ENCODE measurements around the gene TUSC2.

DNA sequence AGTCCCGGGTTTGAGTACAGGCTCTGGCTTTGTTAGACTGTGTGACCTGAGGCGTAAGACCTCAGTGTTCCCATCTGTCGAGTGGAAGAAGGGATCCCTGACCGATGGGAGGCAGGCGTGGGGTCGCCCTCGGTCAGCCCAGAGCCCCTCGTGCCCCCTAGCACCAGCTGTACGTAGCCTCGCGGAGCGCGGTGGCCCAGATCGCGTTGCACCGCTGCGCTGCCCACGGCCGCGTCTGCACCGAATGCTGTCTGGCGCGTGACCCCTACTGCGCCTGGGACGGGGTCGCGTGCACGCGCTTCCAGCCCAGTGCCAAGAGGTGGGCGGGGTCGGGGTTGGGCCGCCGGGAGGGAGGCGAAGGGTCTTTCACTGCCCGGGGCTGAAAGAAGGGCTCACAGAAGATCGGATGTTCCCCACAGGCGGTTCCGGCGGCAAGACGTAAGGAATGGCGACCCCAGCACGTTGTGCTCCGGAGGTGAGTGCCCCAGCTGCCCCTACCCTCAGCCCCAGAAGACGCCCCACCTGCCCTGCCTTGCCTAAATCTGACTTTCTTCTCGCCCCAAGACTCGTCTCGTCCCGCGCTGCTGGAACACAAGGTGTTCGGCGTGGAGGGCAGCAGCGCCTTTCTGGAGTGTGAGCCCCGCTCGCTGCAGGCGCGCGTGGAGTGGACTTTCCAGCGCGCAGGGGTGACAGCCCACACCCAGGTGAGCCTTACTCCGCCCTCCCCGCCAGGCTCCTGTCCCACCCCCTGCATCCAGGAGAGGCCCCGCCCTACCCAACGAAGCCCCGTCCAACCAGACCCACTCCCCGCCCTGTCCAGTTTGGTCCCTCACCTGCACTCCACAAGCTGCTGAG lies 52.7 kb downstream of the TUSC2 start:
- TF ChIP-seq, protein P1, sequence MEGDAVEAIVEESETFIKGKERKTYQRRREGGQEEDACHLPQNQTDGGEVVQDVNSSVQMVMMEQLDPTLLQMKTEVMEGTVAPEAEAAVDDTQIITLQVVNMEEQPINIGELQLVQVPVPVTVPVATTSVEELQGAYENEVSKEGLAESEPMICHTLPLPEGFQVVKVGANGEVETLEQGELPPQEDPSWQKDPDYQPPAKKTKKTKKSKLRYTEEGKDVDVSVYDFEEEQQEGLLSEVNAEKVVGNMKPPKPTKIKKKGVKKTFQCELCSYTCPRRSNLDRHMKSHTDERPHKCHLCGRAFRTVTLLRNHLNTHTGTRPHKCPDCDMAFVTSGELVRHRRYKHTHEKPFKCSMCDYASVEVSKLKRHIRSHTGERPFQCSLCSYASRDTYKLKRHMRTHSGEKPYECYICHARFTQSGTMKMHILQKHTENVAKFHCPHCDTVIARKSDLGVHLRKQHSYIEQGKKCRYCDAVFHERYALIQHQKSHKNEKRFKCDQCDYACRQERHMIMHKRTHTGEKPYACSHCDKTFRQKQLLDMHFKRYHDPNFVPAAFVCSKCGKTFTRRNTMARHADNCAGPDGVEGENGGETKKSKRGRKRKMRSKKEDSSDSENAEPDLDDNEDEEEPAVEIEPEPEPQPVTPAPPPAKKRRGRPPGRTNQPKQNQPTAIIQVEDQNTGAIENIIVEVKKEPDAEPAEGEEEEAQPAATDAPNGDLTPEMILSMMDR (IDR thresholded peaks at IDR 0.05), result no peak
- no peak for TF ChIP-seq ZFX (IDR thresholded peaks at IDR 0.05; ENCODE audit: borderline replicate concordance)
